Activated T-helper 1 cell treated with Interleukin-2 at 50 U/mL for 16 hours (primary cell): Measurements from ENCODE around the gene POLR1B.
"Not testable (repeated sequence)": the region's sequence is repeated elsewhere in the genome, so short reads cannot be mapped to it uniquely, and the experiment has no call there.

Experiments
- DNase-seq: peaks from one replicate; pipeline ENCODE4 v3.0.0-alpha.2; 2020; ENCODE audit warnings: low read depth

The POLR1B gene

GRCh38 chr2:112542123-112542983 lies at the start of gene POLR1B:
Gene POLR1B (plus strand): TSS chr2:112542465. CDS start chr2:112542495, 30 bp downstream.
- DNase-seq, result peak; percentile 56

- DNase-seq, result no peak
Observed at GRCh38 chr2:112493048-112493447, 49.2 kb upstream of the POLR1B start.

GRCh38 chr2:112493858-112494648 lies 48.2 kb upstream of the POLR1B start:
- DNase-seq, result no peak

GRCh38 chr2:112494828-112495227 lies 47.4 kb upstream of the POLR1B start:
- no peak for DNase-seq

- DNase-seq, result not testable (repeated sequence)
Observed at GRCh38 chr2:112495878-112496277, 46.4 kb upstream of the POLR1B start.

GRCh38 chr2:112500850-112501484 lies 41.3 kb upstream of the POLR1B start:
- DNase-seq, result not testable (repeated sequence)

- DNase-seq, result not testable (repeated sequence)
Observed at GRCh38 chr2:112509239-112509998, 32.8 kb upstream of the POLR1B start.

- DNase-seq, result no peak
Observed at GRCh38 chr2:112516801-112517200, 25.5 kb upstream of the POLR1B start.

- no peak for DNase-seq
Observed at GRCh38 chr2:112518807-112519206, 23.5 kb upstream of the POLR1B start.

- no peak for DNase-seq
Observed at GRCh38 chr2:112519506-112519905, 22.8 kb upstream of the POLR1B start.

GRCh38 chr2:112520234-112520783 lies 22.0 kb upstream of the POLR1B start:
- no peak for DNase-seq

GRCh38 chr2:112523291-112523777 lies 18.9 kb upstream of the POLR1B start:
- no peak for DNase-seq

GRCh38 chr2:112524276-112524675 lies 18.0 kb upstream of the POLR1B start:
- DNase-seq, result not testable (repeated sequence)

- DNase-seq, result no peak
Observed at GRCh38 chr2:112528541-112528940, 13.7 kb upstream of the POLR1B start.

- DNase-seq, result no peak
Observed at GRCh38 chr2:112529757-112530156, 12.5 kb upstream of the POLR1B start.

- DNase-seq, result no peak
Observed at GRCh38 chr2:112530728-112531127, 11.5 kb upstream of the POLR1B start.

- DNase-seq, result no peak
Observed at GRCh38 chr2:112534826-112535225, 7.4 kb upstream of the POLR1B start.

- not testable (repeated sequence) for DNase-seq
Observed at GRCh38 chr2:112536665-112537064, 5.6 kb upstream of the POLR1B start.

GRCh38 chr2:112539306-112539705 lies 3.0 kb upstream of the POLR1B start:
- DNase-seq, result no peak

- no peak for DNase-seq
Observed at GRCh38 chr2:112540906-112541305, 1.4 kb upstream of the POLR1B start.
